Activated CD4-positive, alpha-beta T cell treated with anti-CD3 and anti-CD28 coated beads, Interleukin-2, Interleukin-4, amounts not matched to agents 100 ng/mL and 50 ng/mL, durations not matched to agents 16 hours and 8 hours (primary cell): ENCODE results near the gene IQSEC2.

Experiments
- DNase-seq: peaks from one replicate; pipeline ENCODE4 v3.0.0-alpha.2; 2020; ENCODE audit warnings: low spot score

Gene IQSEC2

GRCh38 chrX:53268173-53268572 is 13.2 kb downstream of the IQSEC2 start:
- DNase-seq: no peak

- no peak for DNase-seq
Observed at GRCh38 chrX:53266914-53267313, 14.5 kb downstream of the IQSEC2 start.

GRCh38 chrX:53265771-53266574 is 15.4 kb downstream of the IQSEC2 start:
- DNase-seq: no peak

GRCh38 chrX:53263597-53264094 is 17.7 kb downstream of the IQSEC2 start:
- peak; percentile 52 for DNase-seq

GRCh38 chrX:53262918-53263394 is 18.4 kb downstream of the IQSEC2 start:
- DNase-seq: peak; percentile 37

GRCh38 chrX:53262189-53262917 is 19.0 kb downstream of the IQSEC2 start:
- DNase-seq: no peak

GRCh38 chrX:53261355-53261972 is 19.9 kb downstream of the IQSEC2 start:
- no peak for DNase-seq

GRCh38 chrX:53260836-53261235 is 20.5 kb downstream of the IQSEC2 start:
- no peak for DNase-seq

- DNase-seq: no peak
Observed at GRCh38 chrX:53257670-53258423, 23.5 kb downstream of the IQSEC2 start.

GRCh38 chrX:53257166-53257565 is 24.2 kb downstream of the IQSEC2 start:
- DNase-seq: no peak

GRCh38 chrX:53256446-53257041 is 24.8 kb downstream of the IQSEC2 start:
- no peak for DNase-seq

GRCh38 chrX:53255738-53256191 is 25.6 kb downstream of the IQSEC2 start:
- no peak for DNase-seq

GRCh38 chrX:53254570-53255461 is 26.6 kb downstream of the IQSEC2 start:
- no peak for DNase-seq

GRCh38 chrX:53253293-53254020 is 27.9 kb downstream of the IQSEC2 start:
- DNase-seq: no peak

- DNase-seq: no peak
Observed at GRCh38 chrX:53251307-53251706, 30.1 kb downstream of the IQSEC2 start.

GRCh38 chrX:53250556-53250955 is 30.8 kb downstream of the IQSEC2 start:
- no peak for DNase-seq

GRCh38 chrX:53249408-53250042 is 31.9 kb downstream of the IQSEC2 start:
- DNase-seq: no peak

- DNase-seq: no peak
Observed at GRCh38 chrX:53247928-53248327, 33.5 kb downstream of the IQSEC2 start.

- DNase-seq: no peak
Observed at GRCh38 chrX:53246231-53246630, 35.2 kb downstream of the IQSEC2 start.
